HCT116 (cell line): ENCODE measurements around the gene KBTBD13. TPM values are rescaled to one million over a fixed set of nuclear protein-coding genes. Genes with fewer than 3 reads are reported as not detected.

Experiments
- ATAC-seq: fragments of 200-7000 bp; cut with Tn5 transposase; 2 replicates; pipeline ENCODE4 v1.9.1; 2020; ENCODE audit warnings: mild to moderate bottlenecking, moderate library complexity
- BruUV-seq: library from RNA; stranded (reverse); fragments of 400-500 nt; replicated peaks from 2 replicates; lab custom pipeline; 2021; lab: Mats Ljungman, UMichigan
- CTCF ChIA-PET: fragments of 300-600 bp; sonication (Branson Sonifier 250); formaldehyde crosslinking; loops from one replicate; lab custom pipeline; 2021; ENCODE audit warnings: antibody characterized with exemption; lab: Charles Lee
- POLR2A ChIA-PET: fragments of 300-600, 350-600 bp; sonication (Branson Sonifier 250); formaldehyde crosslinking; loops from one replicate; lab custom pipeline; 2021; ENCODE audit warnings: antibody characterized with exemption; lab: Charles Lee
- RAD21 ChIA-PET, 2 experiments: fragments of 300-600 bp; sonication (Branson Sonifier 250); formaldehyde crosslinking; loops; one replicate each; lab custom pipeline; 2023; ENCODE audit warnings: low total read pairs in 2 of 2; ENCODE audit not compliant: uncharacterized antibody in 2 of 2, unreplicated experiment in 2 of 2, low non-redundant PET in 1 of 2; lab: Charles Lee
- DNase-seq: peaks from one replicate; pipeline ENCODE4 v3.0.0-alpha.2; 2010; ENCODE audit warnings: low read depth, low spot score
- H2AFZ ChIP-seq: fragments of 200-600 bp; shearing (Covaris generic), sonication (generic); 2 replicates; pipeline ENCODE4 v1.6.1; 2017; ENCODE audit warnings: low read depth, mixed run types, mixed read lengths, antibody characterized with exemption, low read length; ENCODE audit not compliant: poor library complexity, severe bottlenecking
- H3K27ac ChIP-seq: 2 replicates; pipeline ENCODE4 v1.5.1; 2012; ENCODE audit warnings: low read depth, low read length
- H3K27me3 ChIP-seq: fragments of 200-600 bp; sonication (generic); 2 replicates; pipeline ENCODE4 v1.6.1; 2016; ENCODE audit warnings: mixed run types, low read length, mixed read lengths; ENCODE audit not compliant: insufficient read depth
- H3K36me3 ChIP-seq, 2 experiments: fragments of 200-500 bp in 1 of 2; fragments of 200-600 bp in 1 of 2; sonication (Bioruptor generic) in 1 of 2; sonication (generic) in 1 of 2; 2 replicates each; pipeline versions ENCODE4 v1.5.1 to v1.6.1; 2014 to 2016; ENCODE audit warnings: low read length in 2 of 2, inconsistent platforms in 1 of 2, mixed read lengths in 1 of 2, mixed run types in 1 of 2; ENCODE audit not compliant: insufficient read depth in 2 of 2, control insufficient read depth in 1 of 2
- H3K4me1 ChIP-seq, 2 experiments: fragments of 200-600 bp in 1 of 2; sonication (generic) in 1 of 2; 2 replicates each; pipeline versions ENCODE4 v1.5.1 to v1.6.1; 2012 to 2017; ENCODE audit warnings: low read length in 2 of 2, inconsistent platforms in 1 of 2, mild to moderate bottlenecking in 1 of 2, mixed read lengths in 1 of 2, mixed run types in 1 of 2, moderate library complexity in 1 of 2; ENCODE audit not compliant: insufficient read depth in 2 of 2, control insufficient read depth in 1 of 2
- H3K4me2 ChIP-seq: fragments of 200-600 bp; sonication (generic); 2 replicates; pipeline ENCODE4 v1.6.1; 2017; ENCODE audit warnings: mixed run types, low read length, mixed read lengths
- H3K4me3 ChIP-seq, 2 experiments: fragments of 200-600 bp in 1 of 2; sonication (generic) in 1 of 2; replicated peaks in 1 of 2; 2 replicates each; pipeline ENCODE4 v1.5.1; 2011 to 2016; ENCODE audit warnings: low read length in 2 of 2, control low read depth in 1 of 2, low read depth in 1 of 2, mild to moderate bottlenecking in 1 of 2, mixed read lengths in 1 of 2, mixed run types in 1 of 2
- H3K79me2 ChIP-seq: fragments of 200-600 bp; sonication (generic); 2 replicates; pipeline ENCODE4 v1.6.1; 2017; ENCODE audit warnings: mild to moderate bottlenecking, mixed run types, low read length, moderate library complexity, mixed read lengths; ENCODE audit not compliant: insufficient read depth
- H3K9ac ChIP-seq: fragments of 200-600 bp; sonication (generic); 2 replicates; pipeline ENCODE4 v1.6.1; 2016; ENCODE audit warnings: low read length, mixed read lengths
- H3K9me2 ChIP-seq: fragments of 200-600 bp; sonication (generic), shearing (Covaris generic); 2 replicates; pipeline ENCODE4 v1.6.1; 2017; ENCODE audit warnings: mixed run types, mild to moderate bottlenecking, moderate library complexity; ENCODE audit not compliant: insufficient read depth
- H3K9me3 ChIP-seq, 2 experiments: fragments of 200-500 bp in 1 of 2; fragments of 200-600 bp in 1 of 2; sonication (Bioruptor generic) in 1 of 2; sonication (generic) in 1 of 2; 2 replicates each; pipeline ENCODE4 v1.6.1; 2014 to 2017; ENCODE audit warnings: low read length in 2 of 2, mixed read lengths in 2 of 2, inconsistent platforms in 1 of 2, low read depth in 1 of 2, mild to moderate bottlenecking in 1 of 2, mixed run types in 1 of 2, moderate library complexity in 1 of 2; ENCODE audit not compliant: control insufficient read depth in 1 of 2, insufficient read depth in 1 of 2
- H4K20me1 ChIP-seq: fragments of 200-600 bp; sonication (generic), shearing (Covaris generic); 2 replicates; pipeline ENCODE4 v1.6.1; 2017; ENCODE audit warnings: mixed run types, mild to moderate bottlenecking, moderate library complexity; ENCODE audit not compliant: insufficient read depth
- ATF3 ChIP-seq: IDR thresholded peaks from 2 replicates; pipeline ENCODE4 v1.6.1; 2012
- CBX3 ChIP-seq: IDR thresholded peaks from 2 replicates; pipeline ENCODE4 v1.6.1; 2012; ENCODE audit warnings: low read depth
- CEBPB ChIP-seq: IDR thresholded peaks from 2 replicates; pipeline ENCODE4 v1.6.1; 2012; ENCODE audit warnings: low read depth
- CTCF ChIP-seq, 3 experiments: fragments of 200-600 bp in 1 of 3; sonication (generic) in 1 of 3; IDR thresholded peaks in 2 of 3; conservative IDR thresholded peaks in 1 of 3; 2 replicates each; pipeline ENCODE4 v1.5.1; 2012 to 2017; ENCODE audit warnings: low read depth in 2 of 3, low read length in 2 of 3, antibody characterized with exemption in 1 of 3, borderline replicate concordance in 1 of 3, control low read depth in 1 of 3, mild to moderate bottlenecking in 1 of 3, mixed read lengths in 1 of 3, mixed run types in 1 of 3, moderate library complexity in 1 of 3; ENCODE audit not compliant: insufficient read depth in 1 of 3
- EGR1 ChIP-seq: IDR thresholded peaks from 2 replicates; pipeline ENCODE4 v1.6.1; 2012; ENCODE audit warnings: low read depth
- EZH2 ChIP-seq: fragments of 200-600 bp; sonication (generic); IDR thresholded peaks from 2 replicates; pipeline ENCODE4 v1.6.1; 2017; ENCODE audit warnings: antibody characterized with exemption, mixed run types
- FOSL1 ChIP-seq: IDR thresholded peaks from 2 replicates; pipeline ENCODE4 v1.6.1; 2012; ENCODE audit warnings: low read depth
- POLR2AphosphoS5 ChIP-seq: IDR thresholded peaks from 2 replicates; pipeline ENCODE4 v1.6.1; 2011; ENCODE audit warnings: mild to moderate bottlenecking, low read depth, low read length, moderate library complexity
- RAD21 ChIP-seq: IDR thresholded peaks from 2 replicates; pipeline ENCODE4 v1.6.1; 2012; ENCODE audit warnings: low read depth, mild to moderate bottlenecking
- REST ChIP-seq: IDR thresholded peaks from 2 replicates; pipeline ENCODE4 v1.6.1; 2012; ENCODE audit warnings: low read depth
- SP1 ChIP-seq: IDR thresholded peaks from 2 replicates; pipeline ENCODE4 v1.6.1; 2012; ENCODE audit warnings: low read depth
- SRF ChIP-seq: IDR thresholded peaks from 2 replicates; pipeline ENCODE4 v1.6.1; 2012; ENCODE audit warnings: low read depth
- TCF7L2 ChIP-seq: IDR thresholded peaks from 2 replicates; pipeline ENCODE4 v1.7.0; 2011; ENCODE audit warnings: borderline replicate concordance, inconsistent platforms; ENCODE audit not compliant: insufficient read depth, insufficient read length; ENCODE audit errors: extremely low read depth
- YY1 ChIP-seq: IDR thresholded peaks from 2 replicates; pipeline ENCODE4 v1.6.1; 2011; ENCODE audit warnings: low read length, low read depth, moderate library complexity, mild to moderate bottlenecking; ENCODE audit not compliant: insufficient replicate concordance; ENCODE audit errors: extremely low read depth
- ZFX ChIP-seq: fragments of 450-650 bp; IDR thresholded peaks from 2 replicates; pipeline ENCODE4 v1.6.1; 2017
- ZNF274 ChIP-seq: fragments of 200-500 bp; sonication (Bioruptor generic); IDR thresholded peaks from 2 replicates; pipeline ENCODE4 v1.6.1; 2014; ENCODE audit warnings: mild to moderate bottlenecking, low read depth, low read length, inconsistent platforms
- intact Hi-C: fragments of 100-400 bp; cut with micrococcal nuclease; formaldehyde crosslinking; loops from 2 replicates; pipeline ENCODE4 v1.10.0; 2022
- total RNA-seq: library from RNA; stranded (reverse); gene quantifications from one replicate; pipeline ENCODE4 v1.2.1, GENCODE V29; 2021; ENCODE audit not compliant: unreplicated experiment
- TF ChIP-seq, protein P1 (sequence below): IDR thresholded peaks from 2 replicates; pipeline ENCODE4 v1.6.1; 2012

KBTBD13 gene
- total RNA-seq, 1 experiment from 2014 or later, result not detected

- DNase-seq, result no peak
- no peaks in the 10 kb centered on the region for H3K79me2 ChIP-seq
- CTCF ChIA-PET, result interaction anchor here (1.4 kb wide), 1 partner anchor 12 kb away, joined by 5 read pairs; no protein-coding TSS in a partner anchor
- H4K20me1 ChIP-seq, result no peaks in the 10 kb centered on the region
- H3K9me2 ChIP-seq, result no peaks in the 10 kb centered on the region
- H3K9me3 ChIP-seq, result no peaks in the 10 kb centered on the region
- H3K4me2 ChIP-seq, result no peak overlapping the region
- POLR2A ChIA-PET, result no interaction called here
- ATAC-seq, result no peak
- H3K27me3 ChIP-seq, result no peaks in the 10 kb centered on the region
- intact Hi-C loops, result no loop called here
- H2AFZ ChIP-seq, result no peak overlapping the region
- RAD21 ChIA-PET, result no interaction called here
- no peak overlapping the region for H3K9ac ChIP-seq
- no TSS peak for BruUV-seq
- H3K27ac ChIP-seq, result no peak overlapping the region
- no peaks in the 10 kb centered on the region for H3K4me1 ChIP-seq
- H3K4me3 ChIP-seq, result no peak overlapping the region
- no peaks in the 10 kb centered on the region for H3K36me3 ChIP-seq
- TF ChIP-seq REST (no peak), YY1 (no peak), SP1 (no peak), CBX3 (no peak), ATF3 (no peak), ZFX (no peak), TCF7L2 (no peak), SRF (no peak), RAD21 (no peak), EGR1 (no peak), FOSL1 (no peak), CEBPB (no peak), POLR2AphosphoS5 (no peak), CTCF (IDR thresholded peaks at IDR 0.05 in 2 of 3, conservative IDR thresholded peaks at IDR 0.05 in 1 of 3; ENCODE audit: borderline replicate concordance in 1 of 3, insufficient read depth in 1 of 3, low read depth in 2 of 3, low read length in 2 of 3) (no peak), ZNF274 (no peak), EZH2 (no peak)
- TF ChIP-seq, protein P1, sequence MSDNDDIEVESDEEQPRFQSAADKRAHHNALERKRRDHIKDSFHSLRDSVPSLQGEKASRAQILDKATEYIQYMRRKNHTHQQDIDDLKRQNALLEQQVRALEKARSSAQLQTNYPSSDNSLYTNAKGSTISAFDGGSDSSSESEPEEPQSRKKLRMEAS, result no peak
These were observed 12.8 kb downstream of the KBTBD13 start for GRCh38 chr15:65089206-65089824.
